ENCODE results near the gene C17orf100.
"Not testable (repeated sequence)": the region's sequence is repeated elsewhere in the genome, so short reads cannot be mapped to it uniquely, and the experiment has no call there.

Gene C17orf100

DNA sequence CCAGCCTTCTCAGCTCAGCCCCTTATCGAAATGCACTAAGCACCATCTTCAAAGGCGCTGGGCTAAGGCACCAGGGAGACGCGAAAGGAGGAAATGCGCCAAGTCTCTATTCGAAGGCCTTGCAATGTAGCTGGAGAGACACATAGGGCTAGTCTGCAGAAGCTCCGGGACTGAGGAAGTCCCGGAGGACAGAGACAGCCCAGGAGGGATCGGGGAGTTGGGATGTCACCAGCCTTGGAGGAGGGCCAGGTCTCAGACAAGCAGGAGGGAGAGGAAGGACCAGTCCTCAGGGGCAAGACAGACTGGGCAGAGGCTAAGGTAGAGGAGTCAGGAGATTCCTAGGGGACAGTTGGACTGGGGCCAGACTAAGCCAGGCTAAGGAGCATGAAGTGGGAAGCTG is 8.5 kb downstream of the C17orf100 start:
- TF ChIP-seq, protein P1, sequence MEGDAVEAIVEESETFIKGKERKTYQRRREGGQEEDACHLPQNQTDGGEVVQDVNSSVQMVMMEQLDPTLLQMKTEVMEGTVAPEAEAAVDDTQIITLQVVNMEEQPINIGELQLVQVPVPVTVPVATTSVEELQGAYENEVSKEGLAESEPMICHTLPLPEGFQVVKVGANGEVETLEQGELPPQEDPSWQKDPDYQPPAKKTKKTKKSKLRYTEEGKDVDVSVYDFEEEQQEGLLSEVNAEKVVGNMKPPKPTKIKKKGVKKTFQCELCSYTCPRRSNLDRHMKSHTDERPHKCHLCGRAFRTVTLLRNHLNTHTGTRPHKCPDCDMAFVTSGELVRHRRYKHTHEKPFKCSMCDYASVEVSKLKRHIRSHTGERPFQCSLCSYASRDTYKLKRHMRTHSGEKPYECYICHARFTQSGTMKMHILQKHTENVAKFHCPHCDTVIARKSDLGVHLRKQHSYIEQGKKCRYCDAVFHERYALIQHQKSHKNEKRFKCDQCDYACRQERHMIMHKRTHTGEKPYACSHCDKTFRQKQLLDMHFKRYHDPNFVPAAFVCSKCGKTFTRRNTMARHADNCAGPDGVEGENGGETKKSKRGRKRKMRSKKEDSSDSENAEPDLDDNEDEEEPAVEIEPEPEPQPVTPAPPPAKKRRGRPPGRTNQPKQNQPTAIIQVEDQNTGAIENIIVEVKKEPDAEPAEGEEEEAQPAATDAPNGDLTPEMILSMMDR (IDR thresholded peaks at IDR 0.05; ENCODE audit: control extremely low read depth, extremely low read depth, low read depth, missing control alignments), result no peak
- POLR2A ChIA-PET, result no interaction called here
- no peak for DNase-seq (ENCODE audit: extremely low spot score)
- CTCF ChIA-PET, result interaction anchor here (1.3 kb wide), 1 partner anchor 12 kb away, joined by 5 read pairs; no protein-coding TSS in a partner anchor

DNA sequence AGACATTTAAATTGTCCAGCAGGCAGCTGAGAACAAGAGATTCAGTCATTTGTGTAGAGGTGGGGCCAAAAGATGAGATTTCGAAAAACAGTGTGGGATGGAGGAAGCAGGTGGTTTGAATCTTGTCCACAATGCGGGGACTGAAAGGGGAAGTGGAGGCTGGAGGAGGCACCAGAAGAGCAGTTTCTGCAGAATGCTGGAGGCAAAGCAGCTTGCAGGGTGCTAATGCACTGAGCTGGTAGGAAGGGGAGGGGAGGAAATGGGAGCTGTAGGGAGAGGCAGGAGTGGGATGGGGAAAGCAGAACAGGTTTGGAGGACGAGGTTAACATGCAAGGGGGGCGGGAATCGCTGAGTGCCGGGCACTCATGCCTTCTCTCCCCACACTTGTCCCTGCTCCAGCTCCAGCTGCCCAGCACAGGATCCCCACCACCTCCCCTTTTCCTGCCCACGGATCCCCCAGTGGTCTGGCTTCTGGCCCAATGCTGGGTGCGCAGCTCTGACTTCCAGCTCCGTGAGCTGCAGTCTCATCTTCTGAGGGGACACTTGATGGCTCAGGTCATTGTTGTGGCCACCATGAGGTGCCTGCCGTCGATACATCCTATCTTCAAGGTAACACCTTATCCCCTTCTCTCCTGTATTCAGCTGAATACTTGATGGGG is 9.4 kb downstream of the C17orf100 start:
- ChIA-PET CTCF (interaction anchor here (0.7 to 2.3 kb wide), 5 partner anchors 9 to 344 kb away, joined by 3 to 6 read pairs (median 3); no protein-coding TSS in a partner anchor), POLR2A (no interaction called here)
- TF ChIP-seq, protein P1 (IDR thresholded peaks at IDR 0.05; ENCODE audit: control extremely low read depth, extremely low read depth, low read depth, missing control alignments), result no peak
- DNase-seq (ENCODE audit: extremely low spot score), result peak; percentile 65

DNA sequence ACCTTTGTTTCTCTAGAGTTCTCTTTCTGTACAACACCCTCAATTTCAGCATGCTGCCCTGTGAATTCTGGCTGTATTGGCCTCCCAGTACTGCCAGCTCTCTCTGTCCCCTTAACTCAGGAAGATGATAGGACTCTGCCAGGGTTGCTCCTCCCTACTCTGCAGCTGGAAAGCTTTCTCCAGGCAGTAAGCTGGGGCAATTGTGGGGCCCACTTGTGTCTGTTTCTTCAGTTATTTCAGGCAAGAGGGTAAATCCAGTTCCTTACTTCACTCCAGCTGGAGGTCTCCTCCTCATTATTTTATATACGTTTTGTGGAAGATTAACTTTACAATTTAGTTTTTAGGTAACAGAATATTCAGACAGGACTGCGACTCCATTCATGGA is 9.9 kb downstream of the C17orf100 start:
- DNase-seq (ENCODE audit: extremely low spot score), result peak; percentile 11
- TF ChIP-seq, protein P1 (IDR thresholded peaks at IDR 0.05; ENCODE audit: control extremely low read depth, extremely low read depth, low read depth, missing control alignments), result no peak
- POLR2A ChIA-PET, result no interaction called here
- CTCF ChIA-PET, result interaction anchor here (0.7 to 2.3 kb wide), 5 partner anchors 9 to 343 kb away, joined by 3 to 6 read pairs (median 3); no protein-coding TSS in a partner anchor

DNA sequence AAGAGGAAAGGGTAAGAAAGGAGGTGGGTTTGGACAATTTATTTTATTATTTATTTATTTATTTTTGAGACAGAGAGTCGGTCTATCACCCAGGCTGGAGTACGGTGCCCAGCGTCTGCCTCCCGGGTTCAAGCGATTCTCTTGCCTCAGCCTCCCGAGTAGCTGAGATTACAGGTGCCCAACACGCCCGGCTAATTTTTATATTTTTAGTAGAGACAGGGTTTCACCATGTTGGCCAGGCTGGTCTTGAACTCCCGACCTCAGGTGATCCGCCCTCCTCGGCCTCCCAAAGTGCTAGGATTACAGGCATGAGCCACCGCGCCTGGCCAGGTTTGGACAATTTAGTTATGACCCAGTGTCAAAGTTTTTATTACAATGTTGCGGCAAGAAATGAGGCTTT is 11.6 kb downstream of the C17orf100 start:
- POLR2A ChIA-PET; DNase-seq (ENCODE audit: extremely low spot score): not testable (repeated sequence)
- CTCF ChIA-PET, result interaction anchor here (1.5 to 1.6 kb wide), 2 partner anchors 14 to 180 kb away, joined by 3 to 6 read pairs; no protein-coding TSS in a partner anchor

DNA sequence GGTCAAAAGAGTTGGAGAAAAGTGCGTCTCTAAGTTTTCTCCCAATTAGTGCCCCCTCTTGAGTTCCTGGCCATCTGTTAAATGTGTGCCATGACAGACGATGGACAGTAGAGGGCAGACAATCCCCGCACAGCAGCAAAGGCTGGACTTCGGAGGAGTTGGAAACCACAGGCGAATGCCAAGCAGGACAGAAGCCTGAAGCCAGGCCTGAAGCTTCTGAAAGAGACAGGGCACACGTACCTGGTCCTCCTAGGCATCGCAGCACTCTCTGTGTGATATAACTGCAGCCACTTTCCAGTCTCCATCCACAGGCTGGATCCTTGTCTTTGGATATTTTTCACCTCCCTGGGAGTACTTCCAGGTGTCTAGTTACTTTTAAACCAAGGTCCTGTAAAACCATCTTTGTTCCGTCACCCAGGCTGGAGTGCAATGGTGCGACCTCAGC is 14.5 kb downstream of the C17orf100 start:
- DNase-seq (ENCODE audit: extremely low spot score), result peak; percentile 79
- CTCF ChIA-PET, result interaction anchor here (0.7 to 2.6 kb wide), 22 partner anchors 9 to 359 kb away, joined by 3 to 26 read pairs (median 4); no protein-coding TSS in a partner anchor
- TF ChIP-seq, protein P1 (IDR thresholded peaks at IDR 0.05; ENCODE audit: control extremely low read depth, extremely low read depth, low read depth, missing control alignments), result peak; percentile 97
- POLR2A ChIA-PET, result no interaction called here

DNA sequence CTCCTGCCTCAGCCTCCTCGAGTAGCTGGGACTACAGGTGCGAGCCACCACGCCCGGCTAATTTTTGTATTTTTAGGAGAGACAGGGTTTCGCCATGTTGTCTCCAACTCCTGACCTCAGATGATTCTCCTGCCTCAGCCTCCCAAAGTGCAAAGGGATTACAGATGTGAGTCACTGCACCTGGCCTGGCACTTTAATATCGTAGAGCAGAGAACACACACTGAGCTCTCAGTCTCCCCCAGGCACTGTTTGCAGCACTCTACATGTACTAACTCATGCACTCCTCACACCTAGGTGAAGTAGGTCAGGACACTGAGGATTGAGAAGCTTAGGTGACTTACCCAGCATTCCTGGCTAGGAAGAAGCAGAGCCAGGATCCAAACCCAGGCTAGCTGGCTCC is 15.0 kb downstream of the C17orf100 start:
- DNase-seq (ENCODE audit: extremely low spot score), result no peak
- ChIA-PET CTCF (interaction anchor here (0.6 to 2.6 kb wide), 23 partner anchors 9 to 359 kb away, joined by 3 to 26 read pairs (median 4); no protein-coding TSS in a partner anchor), POLR2A (no interaction called here)
- TF ChIP-seq, protein P1 (IDR thresholded peaks at IDR 0.05; ENCODE audit: control extremely low read depth, extremely low read depth, low read depth, missing control alignments), result no peak

DNA sequence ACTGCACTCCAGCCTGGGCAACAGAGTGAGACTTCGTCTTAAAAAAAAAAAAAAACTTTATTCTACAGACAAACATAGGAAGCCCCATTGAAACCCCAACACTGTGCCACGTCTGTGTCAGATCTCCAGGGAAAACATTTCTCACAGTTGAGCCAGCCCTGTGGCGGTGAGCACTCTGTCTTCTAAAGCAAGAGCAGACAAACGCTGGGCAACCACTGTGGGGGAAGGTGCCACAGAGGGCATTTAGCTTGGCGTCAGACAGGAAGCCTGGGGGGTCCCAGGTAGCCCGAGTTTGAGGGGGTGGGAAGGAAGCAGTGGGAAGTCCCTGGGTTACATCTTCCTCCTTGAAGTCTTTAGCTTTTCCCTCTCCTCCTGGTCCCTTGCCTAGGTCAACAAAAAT is 16.0 kb downstream of the C17orf100 start:
- ChIA-PET CTCF (interaction anchor here (1.2 to 2.4 kb wide), 3 partner anchors 10 to 198 kb away, joined by 3 to 26 read pairs (median 15); no protein-coding TSS in a partner anchor), POLR2A (no interaction called here)
- peak; percentile 4 for DNase-seq (ENCODE audit: extremely low spot score)
- TF ChIP-seq, protein P1 (IDR thresholded peaks at IDR 0.05; ENCODE audit: control extremely low read depth, extremely low read depth, low read depth, missing control alignments), result no peak

Measured in GM10248 (cell line).